GM08714 (cell line): ENCODE data around the gene ALKBH5.

Experiments
- H3K4me3 ChIP-seq: fragments of 200-500 bp; sonication (Bioruptor generic); 2 replicates; pipeline ENCODE4 v1.5.1; 2014; ENCODE audit warnings: mild to moderate bottlenecking, low read length, inconsistent platforms
- ZNF274 ChIP-seq: IDR thresholded peaks from 2 replicates; pipeline ENCODE4 v1.6.1; 2012; ENCODE audit warnings: mild to moderate bottlenecking, low read depth, low read length

ALKBH5 gene

DNA sequence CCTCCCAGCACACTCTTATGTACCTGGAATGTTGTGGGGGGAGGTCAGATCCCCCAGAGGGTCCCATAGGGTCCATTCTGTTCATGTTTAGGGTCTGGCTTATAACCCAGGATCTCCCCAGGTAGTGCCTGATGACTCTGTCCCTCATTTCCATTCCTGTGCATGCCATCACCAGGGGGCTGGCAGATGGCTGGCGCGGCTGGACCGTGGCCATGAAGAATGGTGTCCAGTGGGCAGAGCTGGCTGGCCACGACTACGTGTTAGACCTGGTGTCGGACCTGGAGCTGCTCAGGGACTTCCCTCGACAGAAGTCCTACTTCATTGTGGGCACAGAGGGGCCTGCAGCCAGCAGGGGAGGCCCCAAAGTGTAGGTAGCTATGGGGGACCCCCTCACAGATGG is 35.0 kb upstream of the ALKBH5 start:
- TF ChIP-seq ZNF274 = no peak

DNA sequence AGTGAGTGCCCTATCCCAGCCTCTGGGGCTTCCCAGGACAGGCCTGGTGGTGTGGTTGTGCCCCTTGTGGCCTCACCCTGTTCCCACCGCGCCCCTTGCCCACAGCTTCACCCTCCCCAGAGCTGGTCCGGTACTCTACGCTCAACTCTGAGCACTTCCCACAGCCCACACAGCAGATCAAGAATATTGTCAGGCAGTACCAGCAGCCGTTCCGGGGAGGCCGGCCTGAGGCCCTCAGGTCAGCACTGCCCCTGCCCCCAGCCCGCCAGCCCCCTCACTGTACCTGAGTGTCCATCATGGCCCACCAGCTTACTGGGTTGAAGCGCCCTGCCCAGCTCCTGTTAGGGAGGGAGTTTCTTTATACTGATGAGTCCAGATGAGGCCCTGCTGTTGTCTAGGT is 32.3 kb upstream of the ALKBH5 start:
- no peak overlapping the region for H3K4me3 ChIP-seq
- TF ChIP-seq ZNF274 = no peak

More for the DNA sequence above, 35.0 kb upstream of the ALKBH5 start:
- no peak overlapping the region for H3K4me3 ChIP-seq

DNA sequence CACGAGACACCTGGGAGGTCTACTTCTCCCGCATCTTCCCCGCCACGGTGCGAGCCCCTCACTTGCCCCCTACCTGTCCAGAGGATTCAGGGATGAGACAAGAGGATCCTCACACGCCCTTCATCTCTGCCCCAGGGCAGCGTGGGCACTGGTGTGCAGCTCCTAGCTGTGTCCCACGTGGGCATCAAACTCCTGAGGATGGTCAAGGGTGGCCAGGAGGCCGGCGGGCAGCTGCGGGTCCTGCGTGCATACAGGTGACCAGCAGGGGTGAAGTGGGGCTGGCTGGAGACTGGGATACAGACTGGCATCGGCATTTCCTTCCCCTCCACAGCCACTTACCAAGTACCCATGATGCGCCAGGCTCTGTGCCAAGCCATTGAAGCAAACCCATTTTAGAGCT is 28.4 kb upstream of the ALKBH5 start:
- no peak overlapping the region for H3K4me3 ChIP-seq
- no peak for TF ChIP-seq ZNF274

DNA sequence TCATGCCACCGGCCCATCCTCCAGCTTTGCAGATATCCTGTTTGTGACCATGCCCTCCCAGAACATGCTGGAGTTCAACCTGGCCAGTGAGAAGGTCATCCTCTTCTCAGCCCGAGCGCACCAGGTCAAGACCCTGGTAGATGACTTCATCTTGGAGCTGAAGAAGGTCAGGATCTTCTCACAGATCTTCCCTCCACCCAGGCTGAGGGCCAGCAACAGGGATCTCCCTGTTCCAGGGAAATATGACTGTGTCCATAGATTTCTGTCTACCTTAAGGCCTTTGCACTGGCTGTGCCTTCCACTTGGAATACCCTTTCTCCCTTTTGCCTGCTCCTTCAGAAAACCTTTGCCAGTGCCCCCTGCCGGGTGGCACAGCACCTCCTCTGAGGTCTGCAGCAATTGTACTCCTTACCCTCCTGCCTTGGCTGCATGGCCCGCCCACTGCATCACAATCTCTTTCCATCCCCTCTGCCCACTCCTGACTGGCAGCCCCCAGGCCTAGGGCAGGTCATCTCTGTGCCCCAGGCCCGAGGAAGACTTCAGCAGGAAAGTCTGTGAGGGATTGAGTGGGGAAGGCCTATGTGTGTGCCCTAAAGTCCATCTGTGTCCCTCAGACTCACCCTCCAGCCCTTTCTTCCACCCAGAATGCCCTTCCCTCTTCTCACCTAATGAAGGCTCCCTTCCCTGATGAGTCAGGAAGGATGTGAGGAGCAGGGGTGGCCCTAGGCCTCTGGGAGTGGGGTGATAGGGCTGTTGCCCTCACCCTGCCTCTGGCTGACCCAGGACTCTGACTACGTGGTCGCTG is 27.3 kb upstream of the ALKBH5 start:
- H3K4me3 ChIP-seq = no peak overlapping the region
- no peak for TF ChIP-seq ZNF274

DNA sequence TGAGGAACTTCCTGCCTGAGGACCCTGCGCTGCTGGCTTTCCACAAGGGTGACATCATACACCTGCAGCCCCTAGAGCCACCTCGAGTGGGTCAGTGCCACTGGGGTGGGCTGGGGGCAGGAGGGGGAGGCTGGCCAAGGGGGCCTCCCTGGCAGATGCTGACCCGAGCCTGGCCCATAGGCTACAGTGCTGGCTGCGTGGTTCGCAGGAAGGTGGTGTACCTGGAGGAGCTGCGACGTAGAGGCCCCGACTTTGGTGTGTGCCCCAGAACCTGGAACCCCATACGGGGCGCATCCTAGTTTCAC is 26.7 kb upstream of the ALKBH5 start:
- TF ChIP-seq ZNF274 = no peak
- no peak overlapping the region for H3K4me3 ChIP-seq

DNA sequence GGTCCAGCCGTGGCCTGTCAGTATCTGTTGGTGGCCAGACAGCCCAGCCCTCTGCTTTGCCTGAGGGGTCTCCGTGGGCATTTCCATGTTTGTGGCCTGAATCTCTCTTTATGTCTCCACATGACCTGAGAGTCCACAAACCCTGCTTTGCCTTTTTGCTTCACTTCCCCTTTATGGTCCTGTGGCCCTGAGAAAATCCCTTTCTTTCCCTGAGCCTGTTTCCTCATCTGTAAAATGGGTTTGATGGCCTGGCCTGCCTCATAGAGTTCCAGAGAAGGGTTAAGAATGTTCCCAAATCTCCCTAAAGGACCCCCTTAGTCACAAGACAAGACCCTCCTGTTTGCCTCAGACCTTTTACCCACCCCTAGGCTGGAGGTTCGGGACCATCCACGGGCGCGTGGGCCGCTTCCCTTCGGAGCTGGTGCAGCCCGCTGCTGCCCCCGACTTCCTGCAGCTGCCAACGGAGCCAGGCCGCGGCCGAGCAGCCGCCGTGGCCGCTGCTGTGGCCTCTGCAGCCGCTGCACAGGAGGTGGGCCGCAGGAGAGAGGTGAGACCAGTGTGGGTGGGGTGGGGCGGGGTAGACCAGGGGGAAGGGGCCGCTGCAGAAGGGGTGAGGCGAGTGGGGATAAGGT is 26.2 kb upstream of the ALKBH5 start:
- TF ChIP-seq ZNF274 = no peak
- no peak overlapping the region for H3K4me3 ChIP-seq

DNA sequence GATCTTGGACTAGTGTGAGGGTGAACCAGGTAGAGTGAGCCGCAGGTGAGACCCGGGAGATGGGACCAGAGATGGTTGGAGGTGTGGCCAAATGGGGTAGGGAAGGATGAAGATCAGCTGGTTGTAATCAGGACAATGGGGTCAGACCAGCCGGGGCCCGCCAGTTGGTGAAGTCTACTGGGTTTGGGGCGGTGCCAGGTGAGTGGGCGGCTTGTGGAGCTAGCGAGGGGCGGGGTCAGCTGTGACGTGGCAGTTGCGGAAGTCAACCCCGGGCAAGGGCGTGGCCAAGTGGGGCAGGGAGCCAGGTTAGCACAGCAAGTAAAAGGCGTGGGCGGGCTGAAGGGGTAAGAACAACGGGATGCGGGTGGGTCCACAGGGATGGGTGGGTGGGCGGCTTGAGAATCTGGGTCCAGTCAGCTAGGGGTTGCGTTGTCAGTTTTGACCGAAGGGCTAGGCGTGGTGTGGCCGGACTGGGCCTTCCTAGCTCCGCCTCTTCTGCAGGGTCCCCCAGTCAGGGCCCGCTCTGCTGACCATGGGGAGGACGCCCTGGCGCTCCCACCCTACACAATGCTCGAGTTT is 25.5 kb upstream of the ALKBH5 start:
- H3K4me3 ChIP-seq = peak overlapping the region; percentile 46; the same call in 1 of the 2 replicates
- no peak for TF ChIP-seq ZNF274

DNA sequence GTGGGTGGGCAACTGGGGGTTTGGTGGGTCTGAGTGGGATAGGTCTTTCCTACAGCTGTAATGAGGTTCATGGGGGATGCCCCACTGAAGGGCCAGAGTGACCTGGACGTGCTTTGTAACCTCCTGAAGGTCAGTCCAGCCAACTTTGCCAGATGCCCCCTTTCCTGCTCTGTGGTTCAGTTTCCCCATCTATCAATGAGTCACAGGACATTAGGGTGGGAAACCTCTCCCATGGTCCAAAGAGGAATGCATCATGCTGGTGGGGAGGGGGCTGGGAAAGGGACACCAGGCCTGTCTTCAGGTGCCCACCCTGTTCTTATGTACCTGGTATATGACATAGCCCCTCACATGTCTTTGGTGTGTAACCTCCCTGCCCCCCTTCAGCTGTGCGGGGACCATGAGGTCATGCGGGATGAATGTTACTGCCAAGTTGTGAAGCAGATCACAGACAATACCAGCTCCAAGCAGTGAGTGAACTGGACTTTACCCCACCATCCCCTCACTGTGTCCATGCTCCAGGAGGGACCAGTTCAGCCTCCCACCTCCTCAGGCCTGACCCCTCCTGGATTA is 24.0 kb upstream of the ALKBH5 start:
- no peak for TF ChIP-seq ZNF274
- no peak overlapping the region for H3K4me3 ChIP-seq

DNA sequence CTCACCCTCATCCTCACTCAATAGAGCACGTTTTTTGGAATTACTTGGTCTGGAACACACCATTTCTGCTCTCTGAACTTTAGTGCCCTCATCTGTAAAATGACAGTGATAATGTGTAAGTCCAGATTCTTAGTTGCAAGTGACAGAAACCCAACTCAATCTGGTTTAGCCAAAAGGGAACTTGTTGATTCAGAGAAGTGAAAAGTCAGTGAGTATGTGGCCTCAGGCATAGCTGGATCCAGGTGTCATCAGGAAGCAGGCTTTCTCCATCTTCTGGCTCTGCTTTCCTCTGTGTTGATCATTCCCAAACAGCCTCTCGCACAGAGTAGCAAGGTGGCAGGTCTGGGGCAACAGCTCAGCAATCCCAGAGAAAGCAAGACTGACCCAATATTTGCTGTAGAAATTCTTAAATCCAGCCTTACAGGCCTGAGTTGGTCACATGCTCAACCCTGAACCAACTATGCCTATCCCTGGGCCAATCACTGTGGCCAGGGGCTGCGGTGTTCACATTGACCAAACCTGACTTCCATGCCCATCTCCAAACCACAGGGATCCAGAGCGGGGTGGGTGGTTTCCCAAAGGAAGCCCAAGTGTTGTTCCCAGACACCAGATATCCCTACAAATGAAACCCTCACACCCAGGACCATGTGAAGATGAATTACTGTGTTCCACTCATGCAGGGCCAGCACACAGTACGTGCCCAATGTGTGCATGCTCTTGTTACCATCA is 23.3 kb upstream of the ALKBH5 start:
- TF ChIP-seq ZNF274 = no peak
- no peak overlapping the region for H3K4me3 ChIP-seq

DNA sequence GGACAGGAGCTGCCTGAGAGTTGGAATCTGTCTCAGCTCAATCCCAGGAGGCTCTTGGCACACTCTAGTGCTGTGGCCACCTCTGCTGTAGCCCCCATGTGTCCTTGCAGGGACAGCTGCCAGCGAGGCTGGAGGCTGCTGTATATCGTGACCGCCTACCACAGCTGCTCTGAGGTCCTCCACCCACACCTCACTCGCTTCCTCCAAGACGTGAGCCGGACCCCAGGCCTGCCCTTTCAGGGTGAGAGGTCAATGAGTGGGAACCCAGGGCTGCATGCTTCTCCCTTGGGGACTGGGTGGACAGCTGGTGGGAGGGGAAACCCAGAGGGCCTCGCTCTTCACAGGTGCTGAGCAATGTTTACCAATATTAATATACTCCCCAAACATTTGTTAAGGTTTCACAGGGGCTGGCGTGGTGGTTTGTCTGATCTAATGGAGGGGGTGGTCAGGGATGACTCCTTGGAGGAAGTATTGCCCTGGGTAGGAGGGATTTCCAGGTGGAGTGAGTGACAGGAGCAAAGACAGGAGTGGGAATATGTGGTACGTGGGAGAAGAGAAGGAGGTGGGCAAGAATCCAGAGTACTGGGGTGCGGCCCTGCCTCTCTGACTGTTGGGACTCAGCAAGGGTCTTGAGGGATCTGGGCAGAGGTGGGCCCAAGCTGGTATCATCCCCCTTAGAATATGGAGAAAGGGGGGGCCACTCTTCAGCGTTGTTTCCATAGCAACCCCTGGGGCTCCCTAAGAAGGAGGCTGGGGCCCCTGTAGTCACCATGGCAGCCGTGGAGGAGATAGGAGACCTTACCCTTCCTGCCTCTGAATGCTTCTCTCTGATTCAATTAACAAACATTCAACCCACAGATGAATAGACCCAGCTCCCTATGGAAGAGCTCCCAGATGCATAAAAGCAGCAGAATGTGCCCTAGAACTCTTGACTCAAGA is 22.2 kb upstream of the ALKBH5 start:
- no peak overlapping the region for H3K4me3 ChIP-seq
- TF ChIP-seq ZNF274 = no peak

DNA sequence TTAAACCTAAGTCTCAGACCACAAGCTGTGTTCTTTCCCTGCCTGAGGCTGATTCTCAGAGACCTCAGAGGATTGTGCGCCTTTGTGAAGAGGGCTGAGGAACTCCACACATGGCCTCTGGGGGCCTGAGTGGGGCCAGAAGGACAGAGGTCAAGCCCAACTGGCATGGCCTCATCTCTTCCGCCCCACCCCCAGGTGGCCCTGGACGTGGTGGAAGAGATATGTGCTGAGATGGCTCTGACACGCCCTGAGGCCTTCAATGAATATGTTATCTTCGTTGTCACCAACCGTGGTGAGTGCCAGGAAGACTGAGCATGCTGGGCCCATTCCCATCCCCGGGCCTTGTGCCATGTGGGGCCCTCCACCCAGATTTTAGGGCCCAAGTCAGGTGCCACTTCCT is 20.1 kb upstream of the ALKBH5 start:
- TF ChIP-seq ZNF274 = no peak
- H3K4me3 ChIP-seq = no peak overlapping the region

DNA sequence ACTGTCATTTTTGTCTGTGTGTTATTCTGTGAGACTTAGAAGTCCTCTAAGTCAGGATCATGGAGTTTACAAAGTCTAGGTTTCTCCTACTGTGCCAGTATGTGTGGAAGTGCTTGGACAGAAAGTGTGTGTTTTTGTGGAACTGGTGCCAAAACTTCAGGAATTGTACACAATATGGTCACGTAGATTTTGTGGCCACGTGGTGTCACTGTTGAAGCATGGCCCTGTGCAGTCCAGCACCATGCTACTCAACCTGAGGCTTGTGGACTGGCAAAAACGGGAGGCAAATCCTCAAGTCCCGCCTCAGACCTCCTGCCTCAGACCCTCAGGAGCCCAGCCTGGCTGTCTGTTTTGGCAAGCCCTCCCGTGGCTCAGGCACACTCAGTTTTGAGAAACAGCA is 16.7 kb upstream of the ALKBH5 start:
- no peak overlapping the region for H3K4me3 ChIP-seq
- TF ChIP-seq ZNF274 = no peak

DNA sequence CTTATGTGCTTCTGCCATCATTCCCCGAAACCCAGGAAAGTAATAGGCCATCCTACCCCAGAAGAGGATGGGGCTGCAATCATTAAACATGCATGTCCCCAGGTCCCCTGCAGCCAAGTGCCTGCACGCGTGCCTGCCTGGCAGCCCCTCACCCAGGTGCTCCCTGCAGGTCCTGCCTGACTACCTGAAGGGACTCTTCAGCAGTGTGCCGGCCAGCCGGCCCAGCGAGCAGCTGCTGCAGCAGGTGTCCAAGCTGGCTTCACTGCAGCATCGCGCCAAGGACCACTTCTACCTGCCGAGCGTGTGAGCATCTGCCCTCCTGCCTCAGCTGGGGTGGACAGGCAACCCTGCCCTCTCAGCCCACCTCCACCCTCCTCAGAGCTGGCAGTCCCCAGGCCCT is 16.2 kb upstream of the ALKBH5 start:
- no peak overlapping the region for H3K4me3 ChIP-seq
- TF ChIP-seq ZNF274 = no peak
